ENCODE measurements around the gene SPAST.
"Not testable (repeated sequence)": the region's sequence is repeated elsewhere in the genome, so short reads cannot be mapped to it uniquely, and the experiment has no call there.

SPAST gene

DNA sequence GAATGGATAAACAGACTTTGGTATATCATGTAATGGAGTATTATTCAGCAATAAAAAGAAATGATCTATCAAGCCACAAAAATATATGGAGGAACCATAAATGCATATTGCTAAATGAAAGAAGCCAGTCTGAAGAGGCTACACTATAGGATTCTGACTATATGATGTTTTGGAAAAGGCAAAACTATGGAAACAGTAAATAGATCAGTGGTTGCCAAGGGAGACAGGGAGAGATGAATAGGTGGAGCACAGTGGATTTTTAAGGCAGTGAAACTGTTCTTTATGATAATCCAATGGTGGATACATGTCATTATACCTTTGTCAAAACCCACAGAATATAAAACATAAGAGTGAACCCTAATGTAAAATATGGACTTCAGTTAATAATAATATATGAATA, 61.3 kb downstream of the SPAST start:
- Histone ChIP-seq H3K4me3 (ENCODE audit: low read depth in 1 of 5, low read length in 5 of 5) (no peak overlapping the region), H3K9ac (ENCODE audit: low read length in 5 of 5) (no peak overlapping the region), H3K27ac (ENCODE audit: low read depth, low read length) (no peak overlapping the region), H3K36me3 (ENCODE audit: control insufficient read depth in 5 of 5, insufficient read depth in 5 of 5, low read length in 5 of 5) (peaks cover 20 to 38% (median 23%) of the 10 kb centered on the region in 5 donors), H3K4me1 (ENCODE audit: control insufficient read depth in 5 of 5, insufficient read depth in 5 of 5, low read length in 5 of 5) (no peaks in the 10 kb centered on the region), H3K9me3 (ENCODE audit: control insufficient read depth in 5 of 5, low read length in 5 of 5) (no peaks in the 10 kb centered on the region), H3K27me3 (ENCODE audit: control insufficient read depth in 5 of 5, insufficient read depth in 4 of 5, low read length in 5 of 5) (no peaks in the 10 kb centered on the region)

DNA sequence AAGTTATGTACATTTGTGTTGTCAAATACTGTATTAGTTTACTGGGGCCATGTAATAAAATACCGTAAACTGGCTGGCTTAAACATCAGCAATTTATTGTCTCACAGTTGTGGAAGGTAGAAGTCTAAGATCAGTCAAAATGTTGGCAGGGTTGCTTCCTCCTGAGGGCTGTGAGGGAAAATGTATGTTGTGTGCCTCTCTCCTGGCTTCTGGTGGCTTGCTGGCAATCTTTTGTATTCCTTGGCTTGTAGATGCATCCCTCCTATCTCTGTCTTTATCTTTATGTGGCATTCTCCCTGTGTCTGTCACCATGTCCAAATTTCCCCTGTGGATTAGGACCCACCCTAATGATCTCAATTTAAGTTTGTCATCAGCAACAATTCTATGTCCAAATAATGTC, 65.3 kb downstream of the SPAST start:
- Histone ChIP-seq H3K36me3 (ENCODE audit: control insufficient read depth in 5 of 5, insufficient read depth in 5 of 5, low read length in 5 of 5) (peaks cover 19 to 45% (median 35%) of the 10 kb centered on the region in 5 donors), H3K27ac (ENCODE audit: low read depth, low read length) (no peak overlapping the region), H3K4me3 (ENCODE audit: low read depth in 1 of 5, low read length in 5 of 5) (no peak overlapping the region), H3K4me1 (ENCODE audit: control insufficient read depth in 5 of 5, insufficient read depth in 5 of 5, low read length in 5 of 5) (no peaks in the 10 kb centered on the region), H3K9me3 (ENCODE audit: control insufficient read depth in 5 of 5, low read length in 5 of 5) (no peaks in the 10 kb centered on the region), H3K9ac (ENCODE audit: low read length in 5 of 5) (no peak overlapping the region), H3K27me3 (ENCODE audit: control insufficient read depth in 5 of 5, insufficient read depth in 4 of 5, low read length in 5 of 5) (no peaks in the 10 kb centered on the region)

DNA sequence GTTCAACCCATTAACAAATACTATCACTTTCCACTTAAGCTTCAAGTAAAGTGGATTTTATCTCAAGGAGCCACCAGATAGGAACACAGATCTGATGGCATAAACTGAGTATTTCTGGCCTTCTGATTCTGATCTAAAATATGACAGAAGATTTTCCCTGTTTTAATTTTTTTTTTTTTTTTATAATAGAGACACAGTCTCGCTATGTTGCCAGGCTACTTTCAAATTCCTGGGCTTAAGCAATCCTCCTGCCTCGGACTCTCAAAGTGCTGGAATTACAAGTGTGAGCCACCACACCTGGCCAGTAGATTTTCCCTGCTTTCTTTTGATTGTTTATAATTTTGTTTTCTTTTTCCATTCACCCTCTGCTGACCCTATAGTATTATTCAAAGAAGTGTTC, 65.7 kb downstream of the SPAST start:
- no peaks in the 10 kb centered on the region for H3K27me3 ChIP-seq (ENCODE audit: control insufficient read depth in 5 of 5, insufficient read depth in 4 of 5, low read length in 5 of 5)
- no peaks in the 10 kb centered on the region for H3K9me3 ChIP-seq (ENCODE audit: control insufficient read depth in 5 of 5, low read length in 5 of 5)
- H3K36me3 ChIP-seq (ENCODE audit: control insufficient read depth in 5 of 5, insufficient read depth in 5 of 5, low read length in 5 of 5), result peaks cover 19 to 45% (median 35%) of the 10 kb centered on the region in 5 donors
- no peaks in the 10 kb centered on the region for H3K4me1 ChIP-seq (ENCODE audit: control insufficient read depth in 5 of 5, insufficient read depth in 5 of 5, low read length in 5 of 5)
- H3K27ac ChIP-seq (ENCODE audit: low read depth, low read length), result no peak overlapping the region
- H3K4me3 ChIP-seq (ENCODE audit: low read depth in 1 of 5, low read length in 5 of 5), result no peak overlapping the region
- no peak overlapping the region for H3K9ac ChIP-seq (ENCODE audit: low read length in 5 of 5)

DNA sequence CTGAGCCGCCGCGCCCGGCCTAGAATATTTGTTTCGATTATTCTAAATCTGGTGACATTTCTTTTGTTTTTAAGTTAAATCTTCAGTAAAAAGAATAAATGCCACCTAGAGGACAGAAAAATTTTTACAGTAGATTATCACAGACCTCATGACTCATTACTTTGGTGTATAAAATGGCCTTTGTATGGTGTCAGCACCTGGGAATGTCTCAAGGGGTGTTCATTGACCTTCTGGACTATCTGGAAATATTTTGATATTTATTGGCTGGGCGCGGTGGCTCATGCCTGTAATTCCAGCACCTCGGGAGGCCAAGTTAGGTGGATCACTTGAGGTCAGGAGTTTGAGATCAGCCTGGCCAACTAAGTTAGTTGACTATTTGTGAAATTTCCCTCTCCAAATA, 72.1 kb downstream of the SPAST start:
- peaks cover 8 to 31% (median 28%) of the 10 kb centered on the region in 5 donors for H3K36me3 ChIP-seq (ENCODE audit: control insufficient read depth in 5 of 5, insufficient read depth in 5 of 5, low read length in 5 of 5)
- H3K9me3 ChIP-seq (ENCODE audit: control insufficient read depth in 5 of 5, low read length in 5 of 5), result no peaks in the 10 kb centered on the region
- no peaks in the 10 kb centered on the region for H3K27me3 ChIP-seq (ENCODE audit: control insufficient read depth in 5 of 5, insufficient read depth in 4 of 5, low read length in 5 of 5)
- no peaks in the 10 kb centered on the region for H3K4me1 ChIP-seq (ENCODE audit: control insufficient read depth in 5 of 5, insufficient read depth in 5 of 5, low read length in 5 of 5)
- H3K27ac ChIP-seq (ENCODE audit: low read depth, low read length), result no peak overlapping the region
- H3K9ac ChIP-seq (ENCODE audit: low read length in 5 of 5), result no peak overlapping the region
- H3K4me3 ChIP-seq (ENCODE audit: low read depth in 1 of 5, low read length in 5 of 5), result no peak overlapping the region

DNA sequence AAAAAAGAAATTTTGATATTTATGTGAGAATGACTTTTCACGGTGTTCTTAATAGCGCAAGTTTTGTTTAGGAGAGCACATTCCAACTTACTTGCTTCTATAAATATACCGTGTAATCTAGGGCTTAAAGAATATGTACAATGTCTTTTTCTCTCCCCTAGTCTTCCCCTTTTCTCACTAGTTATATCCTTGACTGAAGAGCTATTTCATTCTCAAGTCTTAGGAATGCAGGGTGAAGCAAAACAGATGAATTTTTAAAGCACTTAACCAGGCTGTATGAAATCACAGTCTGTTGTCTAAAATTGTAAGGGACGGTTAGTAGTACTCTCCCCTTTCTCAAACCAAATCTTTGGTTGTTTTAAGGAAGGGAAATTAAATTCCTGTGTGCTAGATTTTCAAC, 72.7 kb downstream of the SPAST start:
- H3K9me3 ChIP-seq (ENCODE audit: control insufficient read depth in 5 of 5, low read length in 5 of 5), result no peaks in the 10 kb centered on the region
- H3K36me3 ChIP-seq (ENCODE audit: control insufficient read depth in 5 of 5, insufficient read depth in 5 of 5, low read length in 5 of 5), result peaks cover 8 to 28% (median 23%) of the 10 kb centered on the region in 5 donors
- no peaks in the 10 kb centered on the region for H3K27me3 ChIP-seq (ENCODE audit: control insufficient read depth in 5 of 5, insufficient read depth in 4 of 5, low read length in 5 of 5)
- no peak overlapping the region for H3K4me3 ChIP-seq (ENCODE audit: low read depth in 1 of 5, low read length in 5 of 5)
- H3K9ac ChIP-seq (ENCODE audit: low read length in 5 of 5), result no peak overlapping the region
- no peak overlapping the region for H3K27ac ChIP-seq (ENCODE audit: low read depth, low read length)
- H3K4me1 ChIP-seq (ENCODE audit: control insufficient read depth in 5 of 5, insufficient read depth in 5 of 5, low read length in 5 of 5), result no peaks in the 10 kb centered on the region

DNA sequence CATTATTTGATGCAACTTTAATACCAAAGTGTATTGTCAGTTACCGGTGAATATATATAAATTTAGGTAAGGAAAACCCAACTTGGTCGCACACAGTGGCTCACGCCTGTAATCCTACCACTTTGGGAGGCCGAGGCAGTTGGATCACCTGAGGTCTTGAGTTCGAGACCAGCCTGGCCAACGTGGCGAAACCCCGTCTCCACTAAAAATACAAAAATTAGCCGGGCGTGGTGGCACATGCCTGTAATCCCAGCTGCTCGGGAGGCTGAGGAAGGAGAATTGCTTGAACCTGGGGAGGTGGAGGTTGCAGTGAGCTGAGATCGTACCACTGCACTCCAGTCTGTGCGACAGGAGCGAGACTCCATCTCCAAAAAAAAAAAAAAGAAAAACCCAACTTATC, 88.2 kb downstream of the SPAST start:
- not testable (repeated sequence) for H3K4me1 ChIP-seq (ENCODE audit: control insufficient read depth in 5 of 5, insufficient read depth in 5 of 5, low read length in 5 of 5); H3K27ac ChIP-seq (ENCODE audit: low read depth, low read length); H3K9ac ChIP-seq (ENCODE audit: low read length in 5 of 5); H3K4me3 ChIP-seq (ENCODE audit: low read depth in 1 of 5, low read length in 5 of 5); H3K9me3 ChIP-seq (ENCODE audit: control insufficient read depth in 5 of 5, low read length in 5 of 5); H3K27me3 ChIP-seq (ENCODE audit: control insufficient read depth in 5 of 5, insufficient read depth in 4 of 5, low read length in 5 of 5)
- peaks cover 3 to 13% (median 7%) of the 10 kb centered on the region in 5 donors for H3K36me3 ChIP-seq (ENCODE audit: control insufficient read depth in 5 of 5, insufficient read depth in 5 of 5, low read length in 5 of 5)

DNA sequence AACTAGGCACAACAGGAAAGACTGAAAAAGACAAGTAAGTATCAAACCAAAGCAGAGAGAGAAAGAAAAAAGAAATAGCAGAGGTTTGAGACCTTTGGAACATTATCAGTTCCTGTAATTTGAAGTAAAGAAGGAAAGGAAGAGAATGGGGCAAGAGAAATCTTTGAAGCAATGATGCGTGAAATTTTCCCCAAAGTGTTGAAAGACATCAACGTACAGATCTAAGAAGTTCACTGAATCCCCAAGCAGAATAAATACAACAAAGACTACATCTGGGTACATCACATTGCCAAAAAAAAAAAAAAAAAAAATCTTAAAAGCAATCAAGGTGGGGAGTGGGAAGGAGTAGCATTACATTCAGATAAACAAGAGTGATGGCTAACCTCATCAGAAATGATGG, 96.3 kb downstream of the SPAST start:
- Histone ChIP-seq H3K4me3 (ENCODE audit: low read depth in 1 of 5, low read length in 5 of 5) (no peak overlapping the region), H3K36me3 (ENCODE audit: control insufficient read depth in 5 of 5, insufficient read depth in 5 of 5, low read length in 5 of 5) (peaks cover 0 to 3% (median under 1%) of the 10 kb centered on the region in 5 donors), H3K27ac (ENCODE audit: low read depth, low read length) (no peak overlapping the region), H3K9me3 (ENCODE audit: control insufficient read depth in 5 of 5, low read length in 5 of 5) (no peaks in the 10 kb centered on the region), H3K9ac (ENCODE audit: low read length in 5 of 5) (no peak overlapping the region), H3K27me3 (ENCODE audit: control insufficient read depth in 5 of 5, insufficient read depth in 4 of 5, low read length in 5 of 5) (no peaks in the 10 kb centered on the region), H3K4me1 (ENCODE audit: control insufficient read depth in 5 of 5, insufficient read depth in 5 of 5, low read length in 5 of 5) (peaks cover 0 to 5% (median 1%) of the 10 kb centered on the region in 5 donors)

DNA sequence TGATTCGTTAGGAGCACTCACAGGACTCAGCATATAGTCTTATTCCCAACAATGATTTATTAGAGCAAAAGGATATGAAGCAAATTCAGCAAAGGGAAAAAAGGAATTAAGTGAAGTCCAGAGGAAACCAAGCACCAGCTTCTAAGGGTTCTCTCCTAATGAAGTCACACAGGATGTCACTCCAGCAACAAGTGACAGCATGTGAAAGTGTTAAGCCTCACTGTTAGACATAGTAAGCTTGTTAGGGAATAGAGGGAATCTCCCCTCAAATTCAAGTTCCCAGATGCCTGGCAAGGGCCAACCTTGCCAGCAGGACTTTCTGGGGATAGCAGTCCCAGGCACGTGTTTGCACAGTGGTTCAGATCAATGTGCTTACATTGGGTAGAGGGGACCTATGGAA, 97.9 kb downstream of the SPAST start:
- Histone ChIP-seq H3K9me3 (ENCODE audit: control insufficient read depth in 5 of 5, low read length in 5 of 5) (peaks cover 0 to 3% (median 0%) of the 10 kb centered on the region in 5 donors), H3K27ac (ENCODE audit: low read depth, low read length) (no peak overlapping the region), H3K4me1 (ENCODE audit: control insufficient read depth in 5 of 5, insufficient read depth in 5 of 5, low read length in 5 of 5) (peaks cover 3 to 10% (median 5%) of the 10 kb centered on the region in 5 donors), H3K27me3 (ENCODE audit: control insufficient read depth in 5 of 5, insufficient read depth in 4 of 5, low read length in 5 of 5) (peaks cover 0 to 5% (median 0%) of the 10 kb centered on the region in 5 donors), H3K36me3 (ENCODE audit: control insufficient read depth in 5 of 5, insufficient read depth in 5 of 5, low read length in 5 of 5) (peaks cover 0 to 3% (median 0%) of the 10 kb centered on the region in 5 donors), H3K9ac (ENCODE audit: low read length in 5 of 5) (no peak overlapping the region), H3K4me3 (ENCODE audit: low read depth in 1 of 5, low read length in 5 of 5) (no peak overlapping the region)

DNA sequence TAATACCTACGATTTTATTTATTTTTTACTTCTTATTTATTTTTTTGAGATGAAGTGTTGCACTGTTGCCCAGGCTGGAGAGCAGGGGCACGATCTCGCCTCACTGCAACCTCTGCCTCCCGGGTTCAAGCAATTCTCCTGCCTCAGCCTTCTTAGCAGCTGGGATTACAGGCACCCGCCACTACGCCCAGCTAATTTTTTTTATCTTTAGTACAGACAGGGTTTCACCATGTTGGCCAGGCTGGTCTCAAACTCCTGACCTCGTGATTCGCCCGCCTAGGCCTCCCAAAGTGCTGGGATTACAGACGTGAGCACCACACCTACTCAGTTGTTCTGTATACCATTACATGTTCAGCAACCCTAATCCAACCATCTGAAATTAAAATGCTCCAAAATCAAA, 100.9 kb downstream of the SPAST start:
- Histone ChIP-seq H3K4me1 (ENCODE audit: control insufficient read depth in 5 of 5, insufficient read depth in 5 of 5, low read length in 5 of 5) (peaks cover 7 to 16% (median 11%) of the 10 kb centered on the region in 5 donors), H3K4me3 (ENCODE audit: low read depth in 1 of 5, low read length in 5 of 5) (peak overlapping the region in 1 of 5 donors; percentile 90)
- not testable (repeated sequence) for H3K27me3 ChIP-seq (ENCODE audit: control insufficient read depth in 5 of 5, insufficient read depth in 4 of 5, low read length in 5 of 5); H3K9me3 ChIP-seq (ENCODE audit: control insufficient read depth in 5 of 5, low read length in 5 of 5); H3K36me3 ChIP-seq (ENCODE audit: control insufficient read depth in 5 of 5, insufficient read depth in 5 of 5, low read length in 5 of 5); H3K9ac ChIP-seq (ENCODE audit: low read length in 5 of 5); H3K27ac ChIP-seq (ENCODE audit: low read depth, low read length)

DNA sequence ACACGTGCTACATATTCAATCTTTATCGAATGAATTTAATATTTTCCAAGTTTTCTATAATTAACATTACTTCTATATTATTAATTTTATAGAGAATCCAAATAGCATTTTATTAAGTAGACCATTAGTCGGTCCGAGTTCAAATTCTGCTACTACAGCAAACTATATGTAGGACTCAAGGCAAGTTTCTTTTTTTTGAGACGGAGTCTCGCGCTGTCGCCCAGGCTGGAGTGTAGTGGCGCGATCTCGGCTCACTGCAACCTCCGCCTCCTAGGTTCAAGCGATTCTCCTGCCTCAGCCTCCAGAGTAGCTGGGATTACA, 101.6 kb downstream of the SPAST start:
- H3K9me3 ChIP-seq (ENCODE audit: control insufficient read depth in 5 of 5, low read length in 5 of 5); H3K27me3 ChIP-seq (ENCODE audit: control insufficient read depth in 5 of 5, insufficient read depth in 4 of 5, low read length in 5 of 5); H3K36me3 ChIP-seq (ENCODE audit: control insufficient read depth in 5 of 5, insufficient read depth in 5 of 5, low read length in 5 of 5): not testable (repeated sequence)
- Histone ChIP-seq H3K4me1 (ENCODE audit: control insufficient read depth in 5 of 5, insufficient read depth in 5 of 5, low read length in 5 of 5) (peaks cover 7 to 16% (median 11%) of the 10 kb centered on the region in 5 donors), H3K9ac (ENCODE audit: low read length in 5 of 5) (peak overlapping the region in 4 of 5 donors; percentile 86 to 98 (median 92)), H3K4me3 (ENCODE audit: low read depth in 1 of 5, low read length in 5 of 5) (peak overlapping the region; percentile 80 to 98 (median 91)), H3K27ac (ENCODE audit: low read depth, low read length) (peak overlapping the region; percentile 94)

DNA sequence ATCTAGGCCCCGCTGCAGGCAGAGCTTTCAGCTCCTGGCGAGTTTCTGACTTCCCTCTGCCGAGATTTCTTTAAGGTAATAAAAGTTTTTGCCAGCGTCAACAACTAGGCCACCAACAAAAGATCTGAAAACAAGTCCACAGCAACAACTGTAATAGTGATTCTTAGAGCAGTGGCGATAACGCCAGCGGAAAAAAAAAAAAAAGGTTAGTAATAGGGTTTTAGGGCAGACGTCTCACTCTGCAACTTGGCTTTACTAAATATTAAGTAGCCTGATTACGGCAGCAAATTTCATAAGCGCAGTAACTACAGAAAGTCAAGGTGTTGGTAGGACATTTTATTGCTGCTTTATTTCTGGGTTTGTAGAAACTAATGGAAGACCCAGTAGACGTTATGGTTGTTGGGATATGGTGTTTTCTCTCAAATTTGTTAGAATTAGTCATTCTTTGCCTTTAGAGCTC, 102.8 kb downstream of the SPAST start:
- H3K9me3 ChIP-seq (ENCODE audit: control insufficient read depth in 5 of 5, low read length in 5 of 5), result peaks cover 0 to 3% (median 0%) of the 10 kb centered on the region in 5 donors
- H3K27me3 ChIP-seq (ENCODE audit: control insufficient read depth in 5 of 5, insufficient read depth in 4 of 5, low read length in 5 of 5), result peaks cover 0 to 5% (median 0%) of the 10 kb centered on the region in 5 donors
- H3K4me1 ChIP-seq (ENCODE audit: control insufficient read depth in 5 of 5, insufficient read depth in 5 of 5, low read length in 5 of 5), result peaks cover 7 to 16% (median 11%) of the 10 kb centered on the region in 5 donors
- peaks cover 0 to 3% (median 0%) of the 10 kb centered on the region in 5 donors for H3K36me3 ChIP-seq (ENCODE audit: control insufficient read depth in 5 of 5, insufficient read depth in 5 of 5, low read length in 5 of 5)
- H3K9ac ChIP-seq (ENCODE audit: low read length in 5 of 5), result peak overlapping the region; percentile 90 to 100 (median 95)
- H3K27ac ChIP-seq (ENCODE audit: low read depth, low read length), result peak overlapping the region; percentile 94
- peak overlapping the region; percentile 80 to 98 (median 91) for H3K4me3 ChIP-seq (ENCODE audit: low read depth in 1 of 5, low read length in 5 of 5)

Data from subcutaneous abdominal adipose tissue (tissue), 5 donors.